HEK293 (cell line): Measurements from ENCODE around the gene CCNL1.

Source experiments
- CTCF ChIA-PET: fragments of 350-600 bp; formaldehyde crosslinking; extraction: SDS; loops from one replicate; lab custom pipeline; 2021; ENCODE audit warnings: antibody characterized with exemption; lab: Yijun Ruan, JAX
- POLR2A ChIA-PET: fragments of 300-600 bp; formaldehyde crosslinking; extraction: SDS; loops from one replicate; lab custom pipeline; 2020; ENCODE audit warnings: antibody characterized with exemption, inconsistent platforms; lab: Yijun Ruan, JAX
- H3K27ac ChIP-seq: fragments of 200-500 bp; sonication (Bioruptor generic); 2 replicates; pipeline ENCODE4 v1.5.1; 2014; ENCODE audit warnings: low read depth, low read length, control low read depth, inconsistent platforms; ENCODE audit errors: extremely low read depth
- H3K36me3 ChIP-seq, 2 experiments: fragments of 200-500 bp in 1 of 2; sonication (Bioruptor generic) in 1 of 2; 1 replicate in 1 of 2; 2 replicates in 1 of 2; pipeline ENCODE4 v1.5.1; 2014 to 2017; ENCODE audit warnings: inconsistent platforms in 2 of 2, low read length in 2 of 2; ENCODE audit not compliant: control insufficient read depth in 2 of 2, insufficient read depth in 1 of 2
- H3K4me1 ChIP-seq: fragments of 200-500 bp; sonication (Bioruptor generic); 2 replicates; pipeline ENCODE4 v1.5.1; 2014; ENCODE audit warnings: mild to moderate bottlenecking, low read length, inconsistent platforms; ENCODE audit not compliant: control insufficient read depth, insufficient read depth
- H3K4me3 ChIP-seq: 2 replicates; pipeline ENCODE4 v1.5.1; 2011; ENCODE audit warnings: low read depth, mild to moderate bottlenecking, control low read depth, low read length, moderate library complexity
- H3K9me3 ChIP-seq: fragments of 200-500 bp; sonication (Bioruptor generic); 2 replicates; pipeline ENCODE4 v1.5.1; 2014; ENCODE audit warnings: low read depth, low read length, inconsistent platforms; ENCODE audit not compliant: control insufficient read depth, insufficient read depth
- AEBP2 ChIP-seq: fragments of 450-650 bp; formaldehyde crosslinking; IDR thresholded peaks from 2 replicates; pipeline ENCODE4 v1.5.1; 2016; ENCODE audit warnings: missing biosample characterization, missing genetic modification characterization, borderline replicate concordance
- RBAK ChIP-seq: fragments of 450-650 bp; formaldehyde crosslinking; IDR thresholded peaks from 2 replicates; pipeline ENCODE4 v1.5.1; 2016; ENCODE audit warnings: missing biosample characterization, missing genetic modification characterization
- SCRT1 ChIP-seq: fragments of 450-650 bp; formaldehyde crosslinking; IDR thresholded peaks from 2 replicates; pipeline ENCODE4 v1.5.1; 2016; ENCODE audit warnings: missing biosample characterization, missing genetic modification characterization, borderline replicate concordance
- YY1 ChIP-seq: fragments of 450-650 bp; formaldehyde crosslinking; IDR thresholded peaks from 2 replicates; pipeline ENCODE4 v1.5.1; 2018; ENCODE audit warnings: missing biosample characterization, missing genetic modification characterization
- ZBTB1 ChIP-seq: fragments of 450-650 bp; formaldehyde crosslinking; IDR thresholded peaks from 2 replicates; pipeline ENCODE4 v1.5.1; 2016; ENCODE audit warnings: missing biosample characterization, missing genetic modification characterization
- ZBTB26 ChIP-seq: fragments of 450-650 bp; formaldehyde crosslinking; optimal IDR thresholded peaks from 2 replicates; pipeline ENCODE3; 2016; ENCODE audit warnings: missing biosample characterization, mild to moderate bottlenecking, missing genetic modification characterization
- ZFP37 ChIP-seq: fragments of 450-650 bp; formaldehyde crosslinking; IDR thresholded peaks from 2 replicates; pipeline ENCODE4 v1.5.1; 2016; ENCODE audit warnings: missing biosample characterization, missing genetic modification characterization
- ZFP69B ChIP-seq: fragments of 450-650 bp; formaldehyde crosslinking; IDR thresholded peaks from 2 replicates; pipeline ENCODE4 v1.5.1; 2016; ENCODE audit warnings: missing biosample characterization, missing genetic modification characterization
- ZNF10 ChIP-seq: fragments of 450-650 bp; formaldehyde crosslinking; IDR thresholded peaks from 2 replicates; pipeline ENCODE4 v1.5.1; 2017; ENCODE audit warnings: missing biosample characterization, missing genetic modification characterization
- ZNF155 ChIP-seq: fragments of 450-650 bp; formaldehyde crosslinking; IDR thresholded peaks from 2 replicates; pipeline ENCODE4 v1.5.1; 2016; ENCODE audit warnings: missing biosample characterization, missing genetic modification characterization
- ZNF157 ChIP-seq: fragments of 450-650 bp; formaldehyde crosslinking; IDR thresholded peaks from 2 replicates; pipeline ENCODE4 v1.5.1; 2016; ENCODE audit warnings: missing biosample characterization, missing genetic modification characterization
- ZNF16 ChIP-seq: fragments of 450-650 bp; formaldehyde crosslinking; IDR thresholded peaks from 2 replicates; pipeline ENCODE4 v1.5.1; 2016; ENCODE audit warnings: low read depth, missing biosample characterization, missing genetic modification characterization
- ZNF169 ChIP-seq: fragments of 450-650 bp; formaldehyde crosslinking; IDR thresholded peaks from 2 replicates; pipeline ENCODE4 v1.5.1; 2016; ENCODE audit warnings: missing biosample characterization, missing genetic modification characterization
- ZNF26 ChIP-seq: fragments of 450-650 bp; formaldehyde crosslinking; IDR thresholded peaks from 2 replicates; pipeline ENCODE4 v1.5.1; 2016; ENCODE audit warnings: missing biosample characterization, missing genetic modification characterization
- ZNF274 ChIP-seq, 2 experiments: fragments of 200-500 bp in 1 of 2; fragments of 450-650 bp in 1 of 2; sonication (Bioruptor generic) in 1 of 2; formaldehyde crosslinking in 1 of 2; IDR thresholded peaks; 2 replicates each; pipeline versions ENCODE4 v1.5.1 to v1.6.1; 2014 to 2016; ENCODE audit warnings: borderline replicate concordance in 1 of 2, inconsistent platforms in 1 of 2, low read length in 1 of 2, missing biosample characterization in 1 of 2, missing genetic modification characterization in 1 of 2
- ZNF449 ChIP-seq: fragments of 450-650 bp; formaldehyde crosslinking; IDR thresholded peaks from 2 replicates; pipeline ENCODE4 v1.5.1; 2017; ENCODE audit warnings: missing biosample characterization, mild to moderate bottlenecking, missing genetic modification characterization, moderate library complexity
- ZNF473 ChIP-seq: fragments of 450-650 bp; formaldehyde crosslinking; IDR thresholded peaks from 2 replicates; pipeline ENCODE4 v1.5.1; 2017; ENCODE audit warnings: missing biosample characterization, missing genetic modification characterization
- ZNF488 ChIP-seq: fragments of 450-650 bp; formaldehyde crosslinking; IDR thresholded peaks from 2 replicates; pipeline ENCODE4 v1.5.1; 2016; ENCODE audit warnings: missing biosample characterization, missing genetic modification characterization
- ZNF549 ChIP-seq: fragments of 450-650 bp; IDR thresholded peaks from 2 replicates; pipeline ENCODE4 v1.5.1; 2018; ENCODE audit warnings: missing biosample characterization, missing genetic modification characterization, mild to moderate bottlenecking, inconsistent platforms, moderate library complexity
- ZNF571 ChIP-seq: fragments of 450-650 bp; formaldehyde crosslinking; IDR thresholded peaks from 2 replicates; pipeline ENCODE4 v1.5.0; 2017; ENCODE audit warnings: missing biosample characterization, missing genetic modification characterization
- ZNF580 ChIP-seq: fragments of 450-650 bp; formaldehyde crosslinking; IDR thresholded peaks from 2 replicates; pipeline ENCODE4 v1.5.1; 2016; ENCODE audit warnings: missing biosample characterization, missing genetic modification characterization
- ZNF585B ChIP-seq: fragments of 450-650 bp; formaldehyde crosslinking; IDR thresholded peaks from 2 replicates; pipeline ENCODE4 v1.5.1; 2016; ENCODE audit warnings: missing biosample characterization, missing genetic modification characterization
- ZNF837 ChIP-seq: fragments of 450-650 bp; formaldehyde crosslinking; IDR thresholded peaks from 2 replicates; pipeline ENCODE4 v1.5.1; 2016; ENCODE audit warnings: missing biosample characterization, missing genetic modification characterization
- ZXDB ChIP-seq: fragments of 450-650 bp; formaldehyde crosslinking; IDR thresholded peaks from 2 replicates; pipeline ENCODE4 v1.5.1; 2016; ENCODE audit warnings: missing biosample characterization, missing genetic modification characterization

The CCNL1 gene

GRCh38 chr3:157116017-157116416 is 43.9 kb downstream of the CCNL1 start (continued):
- TF ChIP-seq ZBTB1 (tag by site-specific recombination) (no peak), ZNF571 (no peak), ZNF580 (no peak)

GRCh38 chr3:157115069-157116006 is 44.6 kb downstream of the CCNL1 start:
- Histone ChIP-seq H3K4me3 (no peak overlapping the region), H3K27ac (no peak overlapping the region), H3K4me1 (no peaks in the 10 kb centered on the region), H3K9me3 (no peaks in the 10 kb centered on the region), H3K36me3 (no peaks in the 10 kb centered on the region)
- TF ChIP-seq ZNF549 (tag by site-specific recombination) (no peak), SCRT1 (no peak), ZBTB26 (tag by site-specific recombination) (no peak), ZXDB (tag by site-specific recombination) (no peak), ZFP69B (tag by site-specific recombination) (no peak), ZNF169 (tag by site-specific recombination) (no peak), ZNF10 (tag by site-specific recombination) (no peak), ZNF473 (tag by site-specific recombination) (no peak), RBAK (tag by site-specific recombination) (no peak)
- POLR2A ChIA-PET = interaction anchor here (1.1 to 1.4 kb wide), 2 partner anchors 26 to 27 kb away, joined by 3 to 4 read pairs; no protein-coding TSS in a partner anchor
- CTCF ChIA-PET = interaction anchor here (0.7 to 2.4 kb wide), 4 partner anchors 9 to 762 kb away, joined by 3 to 7 read pairs (median 3); no protein-coding TSS in a partner anchor

- POLR2A ChIA-PET = no interaction called here
- H3K9me3 ChIP-seq = no peaks in the 10 kb centered on the region
- no peaks in the 10 kb centered on the region for H3K36me3 ChIP-seq
- H3K27ac ChIP-seq = no peak overlapping the region
- CTCF ChIA-PET = interaction anchor here (0.5 to 2.4 kb wide), 6 partner anchors 10 to 887 kb away, joined by 3 to 7 read pairs (median 3); no protein-coding TSS in a partner anchor
- no peak overlapping the region for H3K4me3 ChIP-seq
- H3K4me1 ChIP-seq = no peaks in the 10 kb centered on the region
- TF ChIP-seq ZFP37 (tag by site-specific recombination) (no peak), YY1 (tag by site-specific recombination) (no peak), RBAK (tag by site-specific recombination) (no peak), ZNF16 (tag by site-specific recombination) (no peak), ZNF488 (no peak), ZNF571 (no peak), ZNF157 (no peak), ZNF585B (tag by site-specific recombination) (no peak), AEBP2 (tag by site-specific recombination) (no peak), ZNF26 (tag by site-specific recombination) (no peak), ZNF837 (tag by site-specific recombination) (no peak), ZNF274 (IDR thresholded peaks at IDR 0.05; ENCODE audit: low read length) (no peak), ZNF274 (tag by site-specific recombination; IDR thresholded peaks at IDR 0.05; ENCODE audit: borderline replicate concordance) (no peak), ZNF449 (tag by site-specific recombination) (no peak), ZBTB1 (tag by site-specific recombination) (no peak), ZNF155 (no peak)
Observed at GRCh38 chr3:157113832-157114505, 46.0 kb downstream of the CCNL1 start.
